ENCODE data around the gene AEBP2. TPM values are rescaled to one million over a fixed set of nuclear protein-coding genes. Genes with fewer than 3 reads are reported as not detected.
"Not testable (repeated sequence)": the region's sequence is repeated elsewhere in the genome, so short reads cannot be mapped to it uniquely, and the experiment has no call there.

Gene AEBP2
- total and polyA plus RNA-seq, 2 of the 4 experiments (the other 2 are of a cell fraction) = 15.5 to 21.7 TPM

DNA sequence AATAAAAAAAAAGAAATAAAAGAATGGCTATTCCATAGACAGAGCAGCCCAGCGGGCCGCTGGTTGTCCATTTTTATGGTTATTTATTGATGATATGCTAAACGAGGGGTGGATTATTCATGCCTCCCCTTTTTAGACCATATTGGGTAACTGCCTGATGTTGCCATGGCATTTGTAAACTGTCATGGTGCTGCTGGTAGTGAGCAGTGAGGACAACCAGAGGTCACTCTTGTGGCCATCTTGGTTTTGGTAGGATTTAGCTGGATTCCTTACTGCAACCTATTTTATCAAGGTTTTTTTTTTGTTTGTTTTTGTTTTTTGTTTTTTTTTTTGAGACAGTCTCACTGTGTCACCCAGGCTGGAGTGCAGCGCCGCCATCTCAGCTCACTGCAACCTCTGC lies 25.7 kb upstream of the AEBP2 start:
- intact Hi-C loops (cut with micrococcal nuclease); H4K8ac ChIP-seq (ENCODE audit: low read depth in 2 of 2, low read length in 2 of 2); ATAC-seq (ENCODE audit: low read depth); H3K36me3 ChIP-seq (ENCODE audit: control insufficient read depth, insufficient read depth, low read length); H3K4ac ChIP-seq (ENCODE audit: low read depth, low read length); H2AFZ ChIP-seq (replicated peaks; ENCODE audit: low read length, poor library complexity); H2AK9ac ChIP-seq (replicated peaks; ENCODE audit: low read depth, low read length, poor library complexity); POLR2A ChIA-PET (ENCODE audit: unreplicated experiment); in situ Hi-C loops (cut with MboI; ENCODE audit: low sequenced_read_pairs); H3K9me1 ChIP-seq (ENCODE audit: insufficient read depth, low read length); H2BK120ac ChIP-seq (ENCODE audit: low read depth, low read length); H3K27ac ChIP-seq (ENCODE audit: insufficient read depth, low read length); H4K91ac ChIP-seq (ENCODE audit: insufficient read depth, low read depth, low read length); H3K56ac ChIP-seq (ENCODE audit: extremely low read depth, insufficient read depth, low read length); H2AK5ac ChIP-seq (ENCODE audit: low read depth, low read length); H2BK15ac ChIP-seq (ENCODE audit: low read depth, low read length); BruUV-seq (replicated peaks); H3K9ac ChIP-seq (ENCODE audit: low read depth, low read length); H3K27me3 ChIP-seq (ENCODE audit: control insufficient read depth, insufficient read depth, low read length); H2BK5ac ChIP-seq (ENCODE audit: low read depth, low read length, poor library complexity, severe bottlenecking); H2BK20ac ChIP-seq (ENCODE audit: low read depth, low read length); H4K20me1 ChIP-seq (ENCODE audit: insufficient read depth, low read length); H3K18ac ChIP-seq (ENCODE audit: low read depth, low read length); H4K5ac ChIP-seq (ENCODE audit: low read depth, low read length); H3K23ac ChIP-seq (ENCODE audit: low read depth, low read length); dilution Hi-C loops (cut with HindIII; ENCODE audit: low sequenced_read_pairs, unreplicated experiment); H3K4me2 ChIP-seq (ENCODE audit: low read depth, low read length); H3K4me3 ChIP-seq (ENCODE audit: insufficient read depth, low read depth, low read length); H3K4me1 ChIP-seq (ENCODE audit: control insufficient read depth, insufficient read depth, low read length); DNase-seq; H3K79me1 ChIP-seq (ENCODE audit: low read depth in 1 of 2, low read length in 2 of 2); CTCF ChIA-PET; H3K9me3 ChIP-seq (ENCODE audit: control insufficient read depth, insufficient read depth, low read length); H3K14ac ChIP-seq (replicated peaks; ENCODE audit: low read depth, low read length): not testable (repeated sequence)
- no CpG with 5 or more reads among the region's 5 CpGs for WGBS, 2 experiments (ENCODE audit: extremely low coverage in 2 of 2, insufficient read length in 1 of 2)

All from IMR-90 (cell line).